ENCODE measurements around the gene SIRT7. TPM values are rescaled to one million over a fixed set of nuclear protein-coding genes. Genes with fewer than 3 reads are reported as not detected.
A peak's percentile ranks its signal among the peaks of the same experiment; 100 is the strongest.
"Not testable (repeated sequence)": the region's sequence is repeated elsewhere in the genome, so short reads cannot be mapped to it uniquely, and the experiment has no call there.

SIRT7 gene
- total RNA-seq, 1 donor from 2014 or later: 20.4 TPM

GRCh38 chr17:81920612-81921536 lies 2.9 kb upstream of the SIRT7 start:
- no peak for DNase-seq (ENCODE audit: low read depth)

DNA sequence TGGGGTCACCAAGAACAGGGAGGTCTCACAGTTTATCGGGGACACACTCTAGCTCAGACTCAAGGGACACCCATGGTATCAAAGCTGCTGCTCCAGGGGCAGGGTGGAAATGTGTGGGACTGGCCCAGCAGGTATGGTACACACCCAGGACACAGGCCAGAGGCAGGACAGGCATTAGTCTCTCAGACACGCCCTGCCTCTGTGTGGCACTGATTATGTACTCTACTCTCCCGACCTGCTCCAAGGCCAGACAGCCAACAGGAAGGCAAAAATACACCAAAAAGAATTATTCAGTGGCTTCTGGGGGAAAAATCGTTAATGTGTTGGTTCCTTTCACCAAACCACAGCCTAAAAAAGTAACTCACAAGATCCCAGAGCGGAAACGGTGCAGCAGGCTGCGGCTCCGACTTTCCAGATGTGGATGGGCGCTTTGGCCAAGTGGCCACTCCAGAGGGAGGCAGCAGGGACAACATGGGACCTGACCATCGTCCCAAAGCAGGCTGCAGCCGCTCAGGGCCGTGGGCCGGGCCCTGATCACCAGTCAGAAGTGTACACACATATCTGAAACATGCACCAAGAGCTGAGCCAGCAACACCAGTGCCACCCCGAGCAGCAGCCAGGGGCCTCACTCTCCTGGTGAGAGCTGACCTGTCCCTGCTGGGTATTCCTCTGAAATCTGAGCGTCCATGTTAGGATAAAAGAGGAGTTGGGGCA lies 1.0 kb upstream of the SIRT7 start:
- no peak for DNase-seq (ENCODE audit: low read depth)

- not testable (repeated sequence) for DNase-seq (ENCODE audit: low read depth)
These were observed 325 bp upstream of the SIRT7 start for GRCh38 chr17:81918333-81918669.

- peak; percentile 74 for DNase-seq (ENCODE audit: low read depth)
These were observed 1.6 kb downstream of the SIRT7 start for GRCh38 chr17:81916234-81917001.

DNA sequence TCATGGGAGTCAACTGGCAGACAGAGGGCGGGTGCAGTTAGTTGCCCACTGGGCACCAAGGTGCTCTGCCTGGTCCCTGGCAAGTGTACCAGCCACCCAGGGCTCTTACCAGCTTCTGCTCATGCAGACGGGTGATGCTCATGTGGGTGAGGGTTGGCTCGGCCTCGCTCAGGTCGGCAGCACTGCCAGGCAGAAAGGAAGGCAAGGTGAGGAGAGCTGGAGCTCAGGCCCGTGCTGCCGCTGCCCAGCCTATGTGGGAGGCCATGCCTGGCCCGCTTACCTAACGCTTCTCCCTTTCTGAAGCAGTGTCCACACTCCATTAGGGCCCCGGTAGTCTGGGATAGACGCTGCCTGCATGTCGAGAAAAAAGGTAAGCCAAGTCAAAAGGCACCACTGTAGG lies 2.6 kb downstream of the SIRT7 start:
- no peak for DNase-seq (ENCODE audit: low read depth)

DNA sequence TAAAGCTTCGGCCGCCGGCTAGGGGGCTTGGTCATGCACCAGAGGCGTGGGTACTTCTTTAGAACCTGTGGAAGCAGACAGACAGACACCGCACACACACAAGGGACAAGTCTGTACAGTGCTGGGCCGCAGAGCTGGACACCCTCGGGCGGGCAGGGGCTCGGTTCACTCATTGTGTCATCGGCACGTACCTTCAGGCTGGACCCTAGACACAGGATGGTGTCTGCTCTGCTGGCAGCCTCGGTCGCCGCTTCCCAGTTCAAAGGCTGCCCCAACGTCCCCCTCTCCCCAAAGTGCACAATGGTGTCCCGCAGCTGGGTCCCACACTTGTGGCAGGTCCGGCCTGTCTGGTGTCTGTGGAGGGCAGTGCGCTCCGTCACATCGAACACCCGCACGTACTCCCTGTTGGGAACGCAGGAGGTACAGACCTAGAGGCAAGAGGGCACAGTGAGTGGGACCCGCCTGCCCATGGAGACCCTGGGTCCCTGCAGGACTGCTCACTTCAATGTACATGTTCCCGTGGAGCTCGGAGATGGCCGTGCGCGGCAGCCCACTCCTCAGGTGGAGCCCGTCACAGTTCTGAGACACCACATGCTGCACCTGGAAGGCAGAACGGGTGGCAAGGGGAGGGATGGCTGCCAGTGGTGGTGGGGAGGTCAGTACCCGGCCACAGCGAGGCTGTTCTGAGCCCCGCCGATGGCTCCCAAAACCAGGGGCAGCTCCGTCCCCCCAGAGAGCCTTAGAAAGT lies 3.7 kb downstream of the SIRT7 start:
- DNase-seq (ENCODE audit: low read depth): no peak

GRCh38 chr17:81913394-81914102 lies 4.4 kb downstream of the SIRT7 start:
- DNase-seq (ENCODE audit: low read depth): no peak

- DNase-seq (ENCODE audit: low read depth): no peak
These were observed 5.3 kb downstream of the SIRT7 start for GRCh38 chr17:81912441-81913309.

DNA sequence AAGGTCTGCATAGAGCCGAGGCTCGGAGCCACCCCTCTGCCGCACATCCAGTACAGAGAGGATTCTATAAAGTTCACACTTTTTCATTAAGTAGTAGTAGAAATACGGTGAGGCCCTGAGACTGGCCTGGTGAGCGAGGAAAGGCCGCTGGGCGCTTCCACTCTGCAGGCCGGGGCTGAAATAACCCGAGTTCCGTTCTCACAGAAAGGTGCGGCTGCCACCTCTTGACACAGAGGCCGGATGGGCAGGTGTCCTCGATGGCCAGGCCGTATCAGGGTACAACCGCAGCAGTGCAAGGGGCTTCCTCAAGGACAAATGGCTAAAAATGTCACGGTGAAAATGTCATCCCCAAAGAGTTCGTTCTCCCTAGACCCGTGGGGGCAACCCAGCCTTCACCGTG lies 6.0 kb downstream of the SIRT7 start:
- DNase-seq (ENCODE audit: low read depth): no peak

DNA sequence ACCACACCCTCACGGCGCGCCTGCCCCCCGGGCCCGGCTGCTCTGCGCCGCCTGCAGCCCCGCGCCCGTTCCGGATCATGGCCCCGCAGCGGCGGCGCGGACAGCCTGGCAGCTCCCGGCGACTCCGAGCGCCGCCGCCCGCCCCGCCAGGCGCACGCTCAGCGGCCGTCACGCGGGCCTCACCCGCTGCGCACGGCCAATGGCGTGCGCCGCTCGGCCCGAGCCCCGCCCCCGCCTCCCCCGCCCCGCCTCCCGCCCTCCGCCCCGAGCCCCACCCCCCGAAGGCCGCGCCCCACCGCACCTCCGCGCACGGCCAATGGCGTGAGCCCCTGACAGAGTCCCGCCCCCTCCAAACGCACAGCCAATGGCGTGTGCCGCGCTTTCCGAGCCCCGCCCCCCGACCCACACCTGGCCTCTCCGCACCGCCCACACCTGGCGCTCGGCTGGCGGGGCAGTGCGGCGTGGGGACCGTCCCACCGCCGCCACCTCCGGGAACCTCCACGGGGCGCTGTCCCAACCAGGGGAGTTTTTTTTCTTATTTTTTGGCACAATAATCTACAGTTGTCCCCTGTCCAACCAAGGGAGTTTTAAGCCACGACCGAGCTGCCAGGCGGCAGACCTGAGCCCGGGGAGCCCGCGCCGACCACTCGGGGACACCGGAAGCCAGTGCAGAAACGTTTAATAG lies 6.6 kb downstream of the SIRT7 start, which contains the start of gene PCYT2:
Gene PCYT2, minus strand, starts transcription at position 123 of the 685 bp plus-strand sequence. Its CDS starts 44 bp downstream, at position 79.
- peak; percentile 48 for DNase-seq (ENCODE audit: low read depth)

GRCh38 chr17:81910840-81911276 lies 7.1 kb downstream of the SIRT7 start:
- no peak for DNase-seq (ENCODE audit: low read depth)

GRCh38 chr17:81909966-81910839 lies 7.8 kb downstream of the SIRT7 start:
- no peak for DNase-seq (ENCODE audit: low read depth)

- no peak for DNase-seq (ENCODE audit: low read depth)
These were observed 8.7 kb downstream of the SIRT7 start for GRCh38 chr17:81909231-81909630.

DNA sequence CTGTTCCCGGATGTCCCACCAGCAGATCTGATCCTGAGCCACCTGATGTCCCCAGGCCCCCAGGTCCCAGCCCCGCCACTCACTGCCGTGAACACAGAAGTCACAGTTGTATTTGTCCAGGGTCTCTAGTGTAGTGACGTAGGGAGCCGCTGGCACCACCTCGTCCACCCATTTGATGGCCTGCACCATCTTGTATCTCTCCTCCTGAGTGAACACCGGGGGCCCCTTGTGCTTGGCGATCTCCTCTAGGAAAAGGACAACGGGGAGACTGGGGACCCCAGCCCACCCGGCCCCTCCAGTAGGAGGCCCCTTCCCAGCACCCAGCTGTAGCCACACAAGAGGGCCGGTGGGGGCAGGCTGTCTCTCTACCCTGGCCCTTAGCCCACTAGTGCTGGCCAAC lies 9.2 kb downstream of the SIRT7 start:
- DNase-seq (ENCODE audit: low read depth): no peak

DNA sequence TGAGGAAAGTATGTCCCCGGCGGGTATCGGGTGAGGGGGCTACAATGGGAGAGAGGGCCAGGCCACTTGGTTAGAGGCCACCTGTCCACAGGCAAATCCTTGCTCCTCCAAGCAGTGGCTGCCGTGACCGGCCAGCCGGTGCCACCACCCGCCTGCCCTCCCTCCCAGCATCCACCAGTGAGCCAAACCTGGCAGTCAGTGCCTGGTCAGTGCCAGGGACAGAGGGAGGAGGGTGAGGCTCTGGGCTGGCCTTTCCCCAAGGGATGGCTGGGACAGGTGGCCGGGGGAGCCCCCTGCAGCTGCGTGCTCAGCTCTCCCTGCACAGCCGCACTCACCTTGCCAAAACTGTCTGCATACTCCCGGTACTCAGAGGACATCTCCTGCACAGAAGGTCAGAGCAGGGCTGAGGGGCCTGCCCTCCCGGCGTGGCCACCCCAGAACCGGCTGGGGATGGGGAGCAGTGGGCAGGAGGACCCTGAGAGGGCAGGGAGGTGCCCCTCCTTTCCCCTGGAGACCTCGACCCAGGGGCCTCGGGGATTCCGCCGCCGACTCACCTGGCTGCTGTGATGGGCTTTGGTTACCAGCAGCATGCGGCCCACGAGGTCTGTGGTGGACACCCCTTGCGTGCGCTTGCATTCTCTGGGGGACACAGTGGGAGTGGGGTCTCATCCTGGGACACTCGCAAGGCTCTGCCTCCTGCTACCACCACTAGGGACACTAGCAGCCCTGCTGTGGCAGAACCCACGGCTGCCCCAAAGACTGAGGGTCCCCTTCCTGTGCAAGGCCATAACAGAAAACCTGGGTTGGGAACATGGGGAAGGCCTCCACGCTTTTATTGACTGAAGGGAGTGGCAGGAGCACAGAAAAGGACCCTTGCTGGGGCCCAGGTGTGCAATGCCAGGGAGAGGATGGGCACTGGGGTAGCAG lies 10.5 kb downstream of the SIRT7 start:
- no peak for DNase-seq (ENCODE audit: low read depth)

DNA sequence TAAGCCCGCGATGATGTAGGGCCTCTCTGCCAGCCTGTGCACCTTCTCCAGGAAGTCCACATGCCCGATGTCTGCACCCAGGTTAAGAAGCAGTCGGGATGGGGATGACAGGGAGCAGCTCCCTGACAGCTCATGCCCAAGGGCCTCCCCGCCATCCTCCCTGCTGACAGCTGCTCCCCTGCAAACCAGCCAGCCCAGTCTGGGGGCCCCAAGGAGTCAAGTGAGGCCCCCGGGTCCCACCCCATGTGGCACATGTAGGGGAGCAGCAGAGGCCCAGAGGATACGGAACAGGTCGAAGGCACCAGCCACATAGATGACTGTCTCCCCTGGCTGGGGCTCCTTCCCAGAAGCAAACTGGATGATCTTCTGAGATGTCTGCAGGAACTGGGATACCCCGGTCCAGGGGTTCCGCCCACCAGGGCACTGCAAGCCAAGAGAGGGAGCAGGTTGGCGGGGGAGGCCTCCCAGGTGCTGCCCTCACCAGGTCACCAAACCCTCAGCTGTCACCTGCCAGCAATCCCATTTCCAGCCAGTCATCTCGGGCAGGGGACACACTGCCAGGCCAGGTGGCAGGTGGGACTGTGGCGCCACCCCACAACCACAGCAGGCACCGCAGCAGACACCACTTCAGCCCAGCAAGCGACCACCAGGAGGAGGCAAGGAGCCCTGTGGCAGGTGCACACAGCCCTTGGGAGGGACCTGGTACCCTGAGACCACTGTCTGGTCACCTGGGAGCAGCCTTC lies 11.3 kb downstream of the SIRT7 start:
- DNase-seq (ENCODE audit: low read depth): no peak
